Measurements from ENCODE around the gene GOSR1.
"Not testable (repeated sequence)": the region's sequence is repeated elsewhere in the genome, so short reads cannot be mapped to it uniquely, and the experiment has no call there.

Gene GOSR1

GRCh38 chr17:30563131-30563904 lies 86.1 kb downstream of the GOSR1 start:
- DNase-seq = not testable (repeated sequence)

GRCh38 chr17:30563905-30564390 lies 86.7 kb downstream of the GOSR1 start:
- DNase-seq = not testable (repeated sequence)

GRCh38 chr17:30564422-30565072 lies 87.3 kb downstream of the GOSR1 start:
- DNase-seq = peak in 9 of 14 donors; percentile 11 to 63 (median 29)

GRCh38 chr17:30565073-30565935 lies 88.1 kb downstream of the GOSR1 start:
- DNase-seq = no peak

- not testable (repeated sequence) for DNase-seq
These were observed 88.9 kb downstream of the GOSR1 start for GRCh38 chr17:30566104-30566503.

- not testable (repeated sequence) for DNase-seq
These were observed 89.5 kb downstream of the GOSR1 start for GRCh38 chr17:30566516-30567225.

GRCh38 chr17:30567231-30568116 lies 90.3 kb downstream of the GOSR1 start:
- DNase-seq = no peak

GRCh38 chr17:30568117-30568430 lies 90.9 kb downstream of the GOSR1 start:
- peak in 1 of 14 donors; percentile 9 for DNase-seq

GRCh38 chr17:30569531-30570175 lies 92.4 kb downstream of the GOSR1 start:
- not testable (repeated sequence) for DNase-seq

GRCh38 chr17:30570191-30570590 lies 93.0 kb downstream of the GOSR1 start:
- no peak for DNase-seq

- no peak for DNase-seq
These were observed 93.5 kb downstream of the GOSR1 start for GRCh38 chr17:30570596-30571265.

GRCh38 chr17:30571404-30571803 lies 94.2 kb downstream of the GOSR1 start:
- not testable (repeated sequence) for DNase-seq

- DNase-seq = no peak
These were observed 94.7 kb downstream of the GOSR1 start for GRCh38 chr17:30571921-30572320.

- not testable (repeated sequence) for DNase-seq
These were observed 95.7 kb downstream of the GOSR1 start for GRCh38 chr17:30572651-30573554.

GRCh38 chr17:30573603-30574175 lies 96.5 kb downstream of the GOSR1 start:
- DNase-seq = no peak

- not testable (repeated sequence) for DNase-seq
These were observed 97.1 kb downstream of the GOSR1 start for GRCh38 chr17:30574309-30574708.

- not testable (repeated sequence) for DNase-seq
These were observed 97.6 kb downstream of the GOSR1 start for GRCh38 chr17:30574806-30575205.

GRCh38 chr17:30575648-30576325 lies 98.6 kb downstream of the GOSR1 start:
- not testable (repeated sequence) for DNase-seq
